ENCODE data around the gene EME1.

DNA sequence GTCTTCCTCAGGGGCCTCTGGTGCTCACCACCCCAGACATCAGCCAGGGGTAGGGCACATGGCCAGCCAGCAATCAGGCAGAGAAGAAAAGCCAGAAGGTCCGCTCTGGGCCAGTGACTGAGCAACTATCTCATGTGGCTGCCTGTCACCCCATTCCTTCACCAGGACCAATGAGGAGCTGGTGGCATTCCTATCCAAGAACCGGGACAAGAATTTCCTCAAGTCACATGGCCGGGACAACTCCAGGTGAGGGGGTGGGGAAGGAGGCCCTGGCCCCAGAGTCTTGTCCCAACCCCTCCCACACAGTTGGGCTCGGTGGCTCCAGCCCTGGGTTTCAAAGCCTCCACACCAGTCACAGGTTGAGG lies 17.7 kb upstream of the EME1 start:
- TF ChIP-seq, protein P1, sequence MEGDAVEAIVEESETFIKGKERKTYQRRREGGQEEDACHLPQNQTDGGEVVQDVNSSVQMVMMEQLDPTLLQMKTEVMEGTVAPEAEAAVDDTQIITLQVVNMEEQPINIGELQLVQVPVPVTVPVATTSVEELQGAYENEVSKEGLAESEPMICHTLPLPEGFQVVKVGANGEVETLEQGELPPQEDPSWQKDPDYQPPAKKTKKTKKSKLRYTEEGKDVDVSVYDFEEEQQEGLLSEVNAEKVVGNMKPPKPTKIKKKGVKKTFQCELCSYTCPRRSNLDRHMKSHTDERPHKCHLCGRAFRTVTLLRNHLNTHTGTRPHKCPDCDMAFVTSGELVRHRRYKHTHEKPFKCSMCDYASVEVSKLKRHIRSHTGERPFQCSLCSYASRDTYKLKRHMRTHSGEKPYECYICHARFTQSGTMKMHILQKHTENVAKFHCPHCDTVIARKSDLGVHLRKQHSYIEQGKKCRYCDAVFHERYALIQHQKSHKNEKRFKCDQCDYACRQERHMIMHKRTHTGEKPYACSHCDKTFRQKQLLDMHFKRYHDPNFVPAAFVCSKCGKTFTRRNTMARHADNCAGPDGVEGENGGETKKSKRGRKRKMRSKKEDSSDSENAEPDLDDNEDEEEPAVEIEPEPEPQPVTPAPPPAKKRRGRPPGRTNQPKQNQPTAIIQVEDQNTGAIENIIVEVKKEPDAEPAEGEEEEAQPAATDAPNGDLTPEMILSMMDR (IDR thresholded peaks at IDR 0.05): no peak
- TF ChIP-seq POLR2A (IDR thresholded peaks at IDR 0.05): no peak
